ENCODE data around the gene IMPA2. TPM values are rescaled to one million over a fixed set of nuclear protein-coding genes. Genes with fewer than 3 reads are reported as not detected.

IMPA2 gene
- total and polyA plus RNA-seq, 10 of the 15 experiments (the other 5 are each of a cell fraction or from before 2014, with no cell fraction given) = 0.24 to 21.0 (median 11.4) TPM

DNA sequence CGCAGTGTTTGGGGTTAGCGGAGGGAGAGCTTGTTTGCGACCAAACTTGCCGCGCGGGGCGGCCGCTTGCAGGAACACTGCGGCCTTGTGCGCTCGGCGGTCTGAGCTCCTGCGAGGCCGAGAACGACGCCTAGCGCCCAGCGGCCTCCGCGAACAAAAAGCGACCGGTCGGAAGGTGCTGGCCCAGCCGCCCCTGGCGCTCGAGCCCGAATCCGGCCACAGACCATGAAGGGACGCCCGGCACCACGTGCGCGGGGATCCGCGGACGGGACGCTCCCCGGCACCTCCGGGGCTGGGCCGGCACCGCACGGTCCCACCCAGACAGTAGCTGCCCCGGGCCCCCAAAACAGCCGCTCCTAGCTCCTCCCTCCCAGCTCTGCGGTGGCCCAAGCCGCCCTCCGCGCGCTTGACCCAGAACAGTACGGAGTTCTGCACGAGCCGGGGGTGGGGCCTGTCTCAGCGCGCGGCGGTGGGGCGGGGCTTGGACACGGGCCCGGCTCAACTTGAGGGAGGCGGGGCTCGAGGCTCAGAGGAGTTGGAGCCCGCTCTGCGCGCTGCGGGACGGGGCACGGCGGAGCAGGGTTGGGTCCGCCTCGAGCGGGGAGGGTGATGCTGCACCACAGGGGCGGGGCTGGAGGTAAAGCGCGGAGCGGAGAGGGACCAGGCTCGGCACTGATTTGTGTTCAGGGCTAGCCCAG, 664 bp upstream of the IMPA2 start (continued):
- TF ChIP-seq, protein P1, sequence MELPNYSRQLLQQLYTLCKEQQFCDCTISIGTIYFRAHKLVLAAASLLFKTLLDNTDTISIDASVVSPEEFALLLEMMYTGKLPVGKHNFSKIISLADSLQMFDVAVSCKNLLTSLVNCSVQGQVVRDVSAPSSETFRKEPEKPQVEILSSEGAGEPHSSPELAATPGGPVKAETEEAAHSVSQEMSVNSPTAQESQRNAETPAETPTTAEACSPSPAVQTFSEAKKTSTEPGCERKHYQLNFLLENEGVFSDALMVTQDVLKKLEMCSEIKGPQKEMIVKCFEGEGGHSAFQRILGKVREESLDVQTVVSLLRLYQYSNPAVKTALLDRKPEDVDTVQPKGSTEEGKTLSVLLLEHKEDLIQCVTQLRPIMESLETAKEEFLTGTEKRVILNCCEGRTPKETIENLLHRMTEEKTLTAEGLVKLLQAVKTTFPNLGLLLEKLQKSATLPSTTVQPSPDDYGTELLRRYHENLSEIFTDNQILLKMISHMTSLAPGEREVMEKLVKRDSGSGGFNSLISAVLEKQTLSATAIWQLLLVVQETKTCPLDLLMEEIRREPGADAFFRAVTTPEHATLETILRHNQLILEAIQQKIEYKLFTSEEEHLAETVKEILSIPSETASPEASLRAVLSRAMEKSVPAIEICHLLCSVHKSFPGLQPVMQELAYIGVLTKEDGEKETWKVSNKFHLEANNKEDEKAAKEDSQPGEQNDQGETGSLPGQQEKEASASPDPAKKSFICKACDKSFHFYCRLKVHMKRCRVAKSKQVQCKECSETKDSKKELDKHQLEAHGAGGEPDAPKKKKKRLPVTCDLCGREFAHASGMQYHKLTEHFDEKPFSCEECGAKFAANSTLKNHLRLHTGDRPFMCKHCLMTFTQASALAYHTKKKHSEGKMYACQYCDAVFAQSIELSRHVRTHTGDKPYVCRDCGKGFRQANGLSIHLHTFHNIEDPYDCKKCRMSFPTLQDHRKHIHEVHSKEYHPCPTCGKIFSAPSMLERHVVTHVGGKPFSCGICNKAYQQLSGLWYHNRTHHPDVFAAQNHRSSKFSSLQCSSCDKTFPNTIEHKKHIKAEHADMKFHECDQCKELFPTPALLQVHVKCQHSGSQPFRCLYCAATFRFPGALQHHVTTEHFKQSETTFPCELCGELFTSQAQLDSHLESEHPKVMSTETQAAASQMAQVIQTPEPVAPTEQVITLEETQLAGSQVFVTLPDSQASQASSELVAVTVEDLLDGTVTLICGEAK (IDR thresholded peaks at IDR 0.05; ENCODE audit: borderline replicate concordance) = no peak
- TF ChIP-seq MTA3 (IDR thresholded peaks at IDR 0.05; ENCODE audit: borderline replicate concordance, low read length) = no peak
- TF ChIP-seq NFXL1 (IDR thresholded peaks at IDR 0.05; ENCODE audit: borderline replicate concordance) = no peak
- no peak for TF ChIP-seq ZBED1 (IDR thresholded peaks at IDR 0.05; ENCODE audit: borderline replicate concordance)
- 0 out of 2 replicates have a peak, but pooled peaks have one; percentile 20 for TF ChIP-seq YY1 (IDR thresholded peaks at IDR 0.05; ENCODE audit: low read depth, low read length)
- no peak for TF ChIP-seq TCF3 (IDR thresholded peaks at IDR 0.05; ENCODE audit: borderline replicate concordance, insufficient read depth, low read depth, low read length)
- no peak for TF ChIP-seq MTA2 (IDR thresholded peaks at IDR 0.05; ENCODE audit: low read depth)
- TF ChIP-seq SP1 (IDR thresholded peaks at IDR 0.05; ENCODE audit: low read depth, low read length) = peak; percentile 38
- peak; percentile 21; the same call in 1 of the 2 replicates for TF ChIP-seq RUNX3 (IDR thresholded peaks at IDR 0.05; ENCODE audit: low read length)
- no peak for TF ChIP-seq TARDBP (IDR thresholded peaks at IDR 0.05; ENCODE audit: borderline replicate concordance)
- TF ChIP-seq NBN (IDR thresholded peaks at IDR 0.05) = no peak
- TF ChIP-seq KLF5 (IDR thresholded peaks at IDR 0.05; ENCODE audit: partially characterized antibody) = no peak
- TF ChIP-seq CREM (IDR thresholded peaks at IDR 0.05; ENCODE audit: low read depth) = no peak
- peak in 1 of 2 experiments; percentile 89; a peak in 3 of 4 replicates for TF ChIP-seq BHLHE40 (IDR thresholded peaks at IDR 0.05; ENCODE audit: borderline replicate concordance in 1 of 2, low read depth in 2 of 2, low read length in 1 of 2)
- TF ChIP-seq, protein P2, sequence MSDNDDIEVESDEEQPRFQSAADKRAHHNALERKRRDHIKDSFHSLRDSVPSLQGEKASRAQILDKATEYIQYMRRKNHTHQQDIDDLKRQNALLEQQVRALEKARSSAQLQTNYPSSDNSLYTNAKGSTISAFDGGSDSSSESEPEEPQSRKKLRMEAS (IDR thresholded peaks at IDR 0.05; ENCODE audit: low read depth, low read length) = peak; percentile 32
- no peak for TF ChIP-seq BMI1 (IDR thresholded peaks at IDR 0.05; ENCODE audit: borderline replicate concordance)
- TF ChIP-seq ESRRA (IDR thresholded peaks at IDR 0.05; ENCODE audit: low read length) = no peak
- no peak for TF ChIP-seq NR2C2 (IDR thresholded peaks at IDR 0.05; ENCODE audit: borderline replicate concordance, control insufficient read depth, insufficient read length, low read depth)
- TF ChIP-seq RB1 (IDR thresholded peaks at IDR 0.05; ENCODE audit: borderline replicate concordance) = no peak
- no peak for TF ChIP-seq ZNF384 (IDR thresholded peaks at IDR 0.05; ENCODE audit: borderline replicate concordance, low read depth, low read length)
- TF ChIP-seq NR2C1 (IDR thresholded peaks at IDR 0.05) = no peak
- no peak for TF ChIP-seq STAT1 (conservative IDR thresholded peaks at IDR 0.05)

Data from GM12878 (cell line).